Eye (tissue), 1 donor: ENCODE data around the gene SEPTIN14.
A peak's percentile ranks its signal among the peaks of the same experiment; 100 is the strongest.
"Not testable (repeated sequence)": the region's sequence is repeated elsewhere in the genome, so short reads cannot be mapped to it uniquely, and the experiment has no call there.

ENCODE experiments used
- DNase-seq: peaks from one replicate; pipeline ENCODE4 v3.0.0-alpha.2; 2015

The SEPTIN14 gene

GRCh38 chr7:55778631-55779030 lies 83.9 kb downstream of the SEPTIN14 start:
- no peak for DNase-seq

GRCh38 chr7:55776196-55776595 lies 86.4 kb downstream of the SEPTIN14 start:
- DNase-seq = no peak

- DNase-seq = no peak
Measured at GRCh38 chr7:55775051-55775420, 87.5 kb downstream of the SEPTIN14 start.

- DNase-seq = peak; percentile 20
Measured at GRCh38 chr7:55774327-55775050, 88.1 kb downstream of the SEPTIN14 start.

GRCh38 chr7:55770778-55771177 lies 91.8 kb downstream of the SEPTIN14 start:
- DNase-seq = no peak

- DNase-seq = not testable (repeated sequence)
Measured at GRCh38 chr7:55753274-55753862, 109.2 kb downstream of the SEPTIN14 start.

GRCh38 chr7:55744706-55745105 lies 117.8 kb downstream of the SEPTIN14 start:
- not testable (repeated sequence) for DNase-seq
